Measurements from ENCODE around the gene VPREB1.
"Not testable (repeated sequence)": the region's sequence is repeated elsewhere in the genome, so short reads cannot be mapped to it uniquely, and the experiment has no call there.

VPREB1 gene

DNA sequence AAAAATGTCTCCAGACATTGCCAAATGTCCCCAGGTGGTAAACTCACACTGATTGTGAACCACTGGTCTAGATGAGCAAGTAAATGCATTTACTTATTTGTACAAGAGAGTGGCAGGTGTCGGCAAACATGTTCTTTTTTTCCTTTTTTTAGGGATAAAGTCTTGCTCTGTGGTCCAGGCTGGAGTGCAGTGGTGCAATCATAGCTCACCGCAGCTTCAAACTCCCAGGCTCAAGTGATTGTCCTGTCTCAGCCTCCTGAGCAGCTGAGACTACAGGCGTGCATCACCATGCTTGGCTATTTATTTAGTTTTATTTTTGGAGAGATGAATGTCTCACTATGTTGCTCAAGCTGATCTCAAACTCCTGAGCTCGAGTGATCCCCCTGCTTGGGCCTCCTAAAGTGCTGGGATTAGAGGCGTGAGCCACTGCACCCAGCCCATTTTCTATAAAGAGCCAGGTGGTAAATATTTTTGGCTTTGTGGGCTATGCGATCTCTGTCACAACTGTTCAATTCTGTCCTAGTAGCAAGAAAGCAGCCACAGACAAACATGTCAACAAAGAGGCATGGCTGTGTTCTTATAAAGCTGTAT lies 1.4 kb downstream of the VPREB1 start:
- H3K4me3 ChIP-seq (ENCODE audit: low read depth, low read length), result no peak overlapping the region
- TF ChIP-seq, protein P1, sequence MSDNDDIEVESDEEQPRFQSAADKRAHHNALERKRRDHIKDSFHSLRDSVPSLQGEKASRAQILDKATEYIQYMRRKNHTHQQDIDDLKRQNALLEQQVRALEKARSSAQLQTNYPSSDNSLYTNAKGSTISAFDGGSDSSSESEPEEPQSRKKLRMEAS (IDR thresholded peaks at IDR 0.05; ENCODE audit: low read depth, low read length), result no peak
- DNase-seq (ENCODE audit: low read depth), result no peak

DNA sequence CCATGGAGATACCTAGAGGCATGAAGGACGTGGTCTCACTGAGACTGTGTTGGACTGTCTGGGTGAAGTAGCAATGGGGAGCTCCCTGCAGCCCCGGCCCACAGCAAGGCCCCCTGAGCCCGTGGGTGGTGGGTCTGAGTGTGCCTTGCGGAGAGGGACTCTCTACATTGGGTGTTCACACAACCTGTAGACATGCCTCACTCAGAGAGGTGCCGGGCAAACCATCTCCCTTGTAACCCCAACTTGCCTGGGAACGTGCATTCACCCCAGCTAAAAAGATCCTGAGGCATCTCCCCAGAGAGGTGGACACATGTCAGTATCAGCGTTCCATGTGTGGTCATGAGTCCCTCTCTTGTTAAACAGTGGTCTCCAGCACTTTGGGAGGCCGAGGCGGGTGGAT lies 2.1 kb downstream of the VPREB1 start:
- H3K4me3 ChIP-seq (ENCODE audit: low read depth, low read length), result no peak overlapping the region
- TF ChIP-seq, protein P1 (IDR thresholded peaks at IDR 0.05; ENCODE audit: low read depth, low read length), result no peak
- TF ChIP-seq MYC (IDR thresholded peaks at IDR 0.05; ENCODE audit: low read depth, low read length) (no peak), POLR2A (IDR thresholded peaks at IDR 0.05; ENCODE audit: extremely low read depth, insufficient read length) (no peak)
- TF ChIP-seq, protein P2, sequence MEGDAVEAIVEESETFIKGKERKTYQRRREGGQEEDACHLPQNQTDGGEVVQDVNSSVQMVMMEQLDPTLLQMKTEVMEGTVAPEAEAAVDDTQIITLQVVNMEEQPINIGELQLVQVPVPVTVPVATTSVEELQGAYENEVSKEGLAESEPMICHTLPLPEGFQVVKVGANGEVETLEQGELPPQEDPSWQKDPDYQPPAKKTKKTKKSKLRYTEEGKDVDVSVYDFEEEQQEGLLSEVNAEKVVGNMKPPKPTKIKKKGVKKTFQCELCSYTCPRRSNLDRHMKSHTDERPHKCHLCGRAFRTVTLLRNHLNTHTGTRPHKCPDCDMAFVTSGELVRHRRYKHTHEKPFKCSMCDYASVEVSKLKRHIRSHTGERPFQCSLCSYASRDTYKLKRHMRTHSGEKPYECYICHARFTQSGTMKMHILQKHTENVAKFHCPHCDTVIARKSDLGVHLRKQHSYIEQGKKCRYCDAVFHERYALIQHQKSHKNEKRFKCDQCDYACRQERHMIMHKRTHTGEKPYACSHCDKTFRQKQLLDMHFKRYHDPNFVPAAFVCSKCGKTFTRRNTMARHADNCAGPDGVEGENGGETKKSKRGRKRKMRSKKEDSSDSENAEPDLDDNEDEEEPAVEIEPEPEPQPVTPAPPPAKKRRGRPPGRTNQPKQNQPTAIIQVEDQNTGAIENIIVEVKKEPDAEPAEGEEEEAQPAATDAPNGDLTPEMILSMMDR (IDR thresholded peaks at IDR 0.05; ENCODE audit: low read depth, low read length), result no peak
- DNase-seq (ENCODE audit: low read depth), result no peak

DNA sequence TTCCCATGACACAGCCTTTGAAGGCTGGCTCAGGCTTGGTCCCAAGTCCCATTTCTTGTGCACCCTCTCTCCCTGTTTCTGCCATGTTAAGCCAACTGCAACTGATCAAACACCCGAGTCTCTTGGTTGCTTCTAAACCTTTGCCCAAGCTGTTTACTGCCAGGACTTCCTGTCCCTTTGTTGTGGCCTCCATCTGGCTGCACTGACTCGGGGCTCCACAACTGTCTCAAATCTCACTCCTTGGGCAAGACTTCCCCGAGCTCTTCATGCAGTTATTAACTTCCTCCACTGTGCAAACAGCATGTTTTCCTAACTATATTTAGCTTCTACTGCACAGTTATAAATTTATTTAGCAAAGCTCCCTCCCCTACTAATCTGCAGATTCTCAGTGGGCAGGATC lies 4.3 kb downstream of the VPREB1 start:
- peak; percentile 65 for DNase-seq (ENCODE audit: low read depth)
- no peak overlapping the region for H3K4me3 ChIP-seq (ENCODE audit: low read depth, low read length)
- TF ChIP-seq, protein P1 (IDR thresholded peaks at IDR 0.05; ENCODE audit: low read depth, low read length), result 0 out of 2 replicates have a peak, but pooled peaks have one; percentile 8
- TF ChIP-seq MYC (IDR thresholded peaks at IDR 0.05; ENCODE audit: low read depth, low read length), result no peak
- TF ChIP-seq, protein P2 (IDR thresholded peaks at IDR 0.05; ENCODE audit: low read depth, low read length), result no peak
- no peak for TF ChIP-seq POLR2A (IDR thresholded peaks at IDR 0.05; ENCODE audit: extremely low read depth, insufficient read length)

DNA sequence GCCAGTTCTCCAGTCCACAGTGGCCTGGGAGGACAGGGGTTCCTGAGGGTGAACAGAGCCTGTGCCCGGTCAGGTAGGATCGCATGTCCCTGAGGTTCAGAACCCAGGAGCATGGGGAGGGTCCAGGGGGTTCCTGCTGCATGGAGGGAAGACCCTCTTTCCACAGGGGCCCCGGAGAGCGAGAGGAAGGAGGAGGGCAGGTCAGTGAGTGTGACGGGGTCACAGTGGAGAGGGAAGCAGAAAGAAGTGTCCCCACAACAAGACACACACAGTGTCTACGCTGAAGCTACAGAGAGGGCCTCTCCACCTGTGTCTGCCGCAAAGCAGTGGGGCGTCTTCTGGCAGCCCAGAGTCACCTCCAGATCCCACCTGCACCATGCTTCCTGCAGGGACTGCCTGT lies 6.1 kb downstream of the VPREB1 start:
- H3K4me3 ChIP-seq (ENCODE audit: low read depth, low read length); DNase-seq (ENCODE audit: low read depth): not testable (repeated sequence)

DNA sequence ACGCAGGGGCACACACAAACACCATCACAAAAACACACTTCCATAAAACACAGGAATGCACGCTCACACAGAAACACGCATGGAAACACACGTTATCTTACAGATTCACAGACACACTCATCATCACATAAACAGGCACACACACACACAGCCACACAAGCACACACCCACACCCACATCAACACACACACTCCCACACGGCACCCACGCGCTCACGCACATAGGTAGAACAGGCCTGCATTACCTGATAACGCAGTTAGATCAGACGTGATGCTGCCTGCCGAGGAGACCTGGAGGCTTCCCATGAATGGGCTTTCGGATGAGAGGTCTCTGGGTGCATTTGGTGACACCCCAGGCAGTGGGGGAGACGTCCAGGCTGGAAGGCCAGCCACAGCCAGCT lies 11.5 kb downstream of the VPREB1 start:
- H3K4me3 ChIP-seq (ENCODE audit: low read depth, low read length), result not testable (repeated sequence)

DNA sequence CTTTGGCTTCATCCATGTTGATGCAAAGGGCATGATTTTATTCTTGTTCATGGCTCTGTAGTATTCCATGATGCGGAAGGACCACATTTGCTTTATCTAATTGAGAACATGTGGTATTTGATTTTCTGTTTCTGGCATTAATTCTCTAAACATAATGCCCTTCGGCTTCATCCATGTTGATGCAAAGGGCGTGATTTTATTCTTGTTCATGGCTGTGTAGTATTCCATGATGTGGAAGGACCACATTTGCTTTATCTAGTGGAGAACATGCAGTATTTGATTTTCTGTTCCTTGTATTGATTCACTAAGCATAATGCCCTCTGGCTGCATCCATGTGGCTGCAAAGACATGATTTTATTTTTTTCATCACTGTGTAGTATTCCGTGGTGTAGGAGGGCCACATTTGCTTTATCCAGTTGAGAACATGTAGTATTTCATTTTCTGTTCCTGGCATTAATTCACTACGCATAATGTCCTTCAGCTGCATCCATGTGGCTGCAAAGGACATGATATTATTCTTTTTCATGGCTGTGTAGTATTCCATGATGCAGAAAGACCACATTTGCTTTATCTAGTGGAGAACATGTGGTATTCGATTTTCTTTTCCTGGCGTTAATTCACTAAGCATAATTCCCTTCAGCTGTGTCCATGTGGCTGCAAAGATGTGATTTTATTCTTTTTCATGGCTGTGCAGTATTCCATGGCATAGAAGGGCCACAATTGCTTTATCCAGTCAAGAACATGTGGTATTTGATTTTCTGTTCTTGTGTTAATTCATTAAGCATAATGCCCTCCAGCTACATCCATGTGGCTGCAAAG lies 14.2 kb downstream of the VPREB1 start:
- H3K4me3 ChIP-seq (ENCODE audit: low read depth, low read length); DNase-seq (ENCODE audit: low read depth): not testable (repeated sequence)

More for the DNA sequence above, 11.5 kb downstream of the VPREB1 start:
- not testable (repeated sequence) for DNase-seq (ENCODE audit: low read depth)

DNA sequence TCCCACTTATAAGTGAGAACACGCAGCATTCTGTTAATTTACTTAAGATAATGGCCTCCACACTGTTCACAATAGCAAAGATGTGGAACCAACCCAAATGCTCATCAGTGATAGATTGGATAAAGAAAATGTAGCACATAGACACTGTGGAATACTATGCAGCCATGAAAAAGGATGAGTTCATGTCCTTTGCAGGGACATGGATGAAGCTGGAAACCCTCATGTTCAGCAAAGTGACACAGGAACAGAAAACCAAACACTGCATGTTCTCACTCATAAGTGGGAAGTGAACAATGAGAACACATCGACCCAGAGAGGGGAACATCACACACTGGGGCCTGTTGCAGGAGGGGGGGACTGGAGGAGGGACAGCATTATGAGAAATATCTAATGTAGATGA lies 15.6 kb downstream of the VPREB1 start:
- H3K4me3 ChIP-seq (ENCODE audit: low read depth, low read length), result not testable (repeated sequence)

DNA sequence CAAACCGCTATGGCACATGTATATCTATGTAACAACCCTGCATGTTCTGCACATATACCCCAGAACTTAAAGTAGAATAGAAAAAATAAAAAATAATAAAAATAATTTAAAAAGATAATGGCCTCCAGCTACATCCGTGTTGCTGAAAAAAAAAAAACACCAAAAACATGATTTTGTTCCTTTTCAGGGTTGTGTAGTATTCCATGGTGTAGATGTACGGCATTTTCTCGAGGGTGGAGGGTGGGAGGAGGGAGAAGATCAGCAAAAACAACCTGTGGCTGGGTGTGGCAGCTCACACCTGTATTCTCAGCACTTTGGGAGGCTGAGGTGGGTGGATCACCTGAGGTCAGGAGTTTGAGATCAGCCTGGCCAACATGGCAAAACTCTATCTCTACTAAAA lies 16.0 kb downstream of the VPREB1 start:
- not testable (repeated sequence) for DNase-seq (ENCODE audit: low read depth); H3K4me3 ChIP-seq (ENCODE audit: low read depth, low read length)

More for the DNA sequence above, 15.6 kb downstream of the VPREB1 start:
- DNase-seq (ENCODE audit: low read depth), result not testable (repeated sequence)

DNA sequence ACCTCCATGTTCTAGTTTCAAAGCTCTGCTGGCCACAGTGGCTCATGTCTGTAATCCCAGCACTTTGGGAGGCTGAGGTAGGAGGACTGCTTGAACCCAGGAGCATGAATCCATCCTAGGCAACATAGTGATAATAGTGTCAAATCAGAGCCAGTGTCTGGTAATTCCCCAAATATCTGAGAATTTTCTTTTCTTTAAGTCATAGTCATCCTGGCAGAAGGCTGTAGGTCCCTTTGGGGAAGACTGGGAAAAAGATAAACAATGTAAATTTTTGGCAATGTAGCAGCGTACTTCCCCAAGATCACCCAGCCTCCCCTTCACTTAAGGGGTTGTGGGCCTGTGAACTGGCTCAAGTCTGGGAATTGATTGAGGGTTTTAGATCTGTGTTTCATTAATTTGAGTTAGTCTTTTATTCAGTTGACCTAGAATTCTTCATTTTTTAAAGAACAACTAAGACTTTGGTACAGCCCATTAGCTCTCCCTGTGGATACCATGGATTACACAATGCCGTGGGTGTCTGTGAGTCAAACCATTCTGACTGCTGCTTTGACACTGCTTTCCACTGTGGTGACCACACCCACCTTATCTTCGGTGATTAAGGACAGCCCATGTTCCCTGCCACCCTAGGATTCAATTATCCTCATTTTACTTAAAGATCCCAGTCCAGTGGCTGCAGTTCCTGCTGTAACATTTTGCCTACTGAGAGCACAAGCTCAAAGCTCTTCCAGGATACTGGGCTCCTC lies 17.9 kb downstream of the VPREB1 start:
- H3K4me3 ChIP-seq (ENCODE audit: low read depth, low read length), result not testable (repeated sequence)
- peak; percentile 55 for DNase-seq (ENCODE audit: low read depth)

DNA sequence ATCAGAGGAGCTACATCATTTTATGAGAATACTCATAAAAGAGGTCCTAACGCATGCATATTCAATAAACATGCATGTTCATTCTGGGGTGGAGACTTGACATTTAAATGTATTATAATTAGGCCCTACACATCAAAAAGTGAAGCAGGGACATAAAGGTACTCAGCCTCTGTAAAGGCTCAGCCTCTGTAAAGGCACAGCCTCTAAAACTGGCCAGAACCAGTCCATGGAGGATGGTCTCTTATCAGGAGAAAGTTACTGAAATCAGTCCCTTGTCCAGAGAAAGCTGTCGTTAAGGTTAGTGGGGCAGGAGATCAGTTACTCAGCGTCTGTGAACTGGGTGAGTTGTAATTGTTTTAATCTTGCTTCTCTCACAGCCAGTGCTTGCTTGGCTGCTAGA lies 19.2 kb downstream of the VPREB1 start:
- not testable (repeated sequence) for H3K4me3 ChIP-seq (ENCODE audit: low read depth, low read length); DNase-seq (ENCODE audit: low read depth)

DNA sequence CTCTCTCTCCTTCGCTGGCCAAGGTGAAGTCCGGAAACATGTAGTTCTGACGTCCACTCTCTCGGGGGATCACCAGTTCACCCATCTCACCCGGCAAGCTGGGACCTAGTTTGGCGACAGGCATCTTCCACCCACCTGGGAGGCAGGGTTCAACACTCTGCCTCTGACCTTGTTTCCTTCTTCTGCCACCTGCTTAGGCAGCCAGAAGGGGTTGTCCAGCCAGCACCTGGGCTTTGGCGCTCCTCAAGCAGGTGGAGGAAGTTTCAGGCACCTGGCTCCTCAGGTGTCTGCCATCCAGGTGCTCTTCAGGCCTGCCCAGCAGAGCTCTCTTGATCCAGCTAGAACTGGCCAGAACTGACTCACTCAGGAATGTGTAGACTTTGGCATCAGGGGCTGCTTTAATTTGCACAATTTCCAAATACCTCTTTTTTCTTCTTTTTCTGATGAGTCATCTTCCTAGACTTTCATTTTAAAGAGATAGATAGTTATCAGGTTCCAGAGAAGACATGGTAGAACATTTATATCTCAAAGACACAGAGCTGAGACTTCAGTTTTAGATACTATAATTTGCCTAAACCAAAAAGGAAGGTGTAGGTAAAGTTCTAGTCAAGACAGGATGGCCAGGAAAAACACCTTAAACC lies 25.6 kb downstream of the VPREB1 start:
- H3K4me3 ChIP-seq (ENCODE audit: low read depth, low read length); DNase-seq (ENCODE audit: low read depth): not testable (repeated sequence)

DNA sequence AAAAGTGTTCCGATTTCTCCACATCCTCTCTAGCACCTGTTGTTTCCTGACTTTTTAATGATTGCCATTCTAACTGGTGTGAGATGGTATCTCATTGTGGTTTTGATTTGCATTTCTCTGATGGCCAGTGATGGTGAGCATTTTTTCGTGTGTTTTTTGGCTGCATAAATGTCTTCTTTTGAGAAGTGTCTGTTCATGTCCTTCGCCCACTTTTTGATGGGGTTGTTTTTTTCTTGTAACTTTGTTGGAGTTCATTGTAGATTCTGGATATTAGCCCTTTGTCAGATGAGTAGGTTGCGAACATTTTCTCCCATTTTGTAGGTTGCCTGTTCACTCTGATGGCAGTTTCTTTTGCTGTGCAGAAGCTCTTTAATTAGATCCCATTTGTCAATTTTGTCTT lies 32.8 kb downstream of the VPREB1 start:
- not testable (repeated sequence) for H3K4me3 ChIP-seq (ENCODE audit: low read depth, low read length); DNase-seq (ENCODE audit: low read depth)

DNA sequence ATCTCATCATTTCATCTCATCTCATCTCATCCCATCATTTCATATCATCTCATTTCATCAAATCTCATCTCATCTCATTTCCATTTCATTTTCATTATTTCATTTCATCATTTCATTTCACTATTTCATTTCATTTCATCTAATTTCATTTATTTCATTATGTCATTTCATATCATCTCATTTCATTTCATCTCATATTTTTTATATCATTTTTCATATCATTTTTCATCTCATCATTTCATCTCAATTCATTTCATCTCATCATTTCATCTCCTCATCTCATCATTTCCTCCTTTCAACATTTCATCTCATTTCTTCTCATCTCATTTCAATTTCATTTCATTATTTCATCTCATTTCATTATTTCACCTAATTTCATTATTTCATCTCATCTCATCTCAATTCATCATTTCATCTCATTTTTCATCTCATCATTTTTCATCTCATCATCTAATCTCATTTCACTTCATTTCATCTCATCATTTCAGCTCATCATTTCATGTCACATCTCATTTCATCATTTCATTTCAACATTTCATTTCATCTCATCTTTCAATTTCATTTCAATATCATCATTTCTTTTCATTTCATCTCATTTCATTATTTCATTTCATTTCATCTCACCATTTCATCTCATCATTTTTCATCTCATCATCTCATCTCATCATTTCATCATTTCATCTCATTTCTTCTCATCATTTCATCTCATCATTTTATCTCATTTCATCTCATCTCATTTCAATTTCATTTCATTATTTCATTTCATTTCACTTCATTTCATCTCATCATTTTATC lies 40.6 kb downstream of the VPREB1 start:
- DNase-seq (ENCODE audit: low read depth); H3K4me3 ChIP-seq (ENCODE audit: low read depth, low read length): not testable (repeated sequence)

Data from NB4 (cell line).